PC-3 (cell line): Measurements from ENCODE around the gene MMRN2.

ENCODE experiments used
- CTCF ChIP-seq: fragments of 300-600 bp; sonication (generic); conservative IDR thresholded peaks from 2 replicates; pipeline ENCODE4 v1.5.1; 2017; ENCODE audit warnings: antibody characterized with exemption, low read depth, mild to moderate bottlenecking, low read length
- EZH2phosphoT487 ChIP-seq: fragments of 300-600 bp; sonication (generic); IDR thresholded peaks from 2 replicates; pipeline ENCODE4 v1.6.1; 2018; ENCODE audit warnings: mild to moderate bottlenecking, antibody characterized with exemption, low read length, borderline replicate concordance

- no peak for TF ChIP-seq CTCF
- TF ChIP-seq EZH2phosphoT487 = no peak
Measured at GRCh38 chr10:86974484-86974883, 17.1 kb upstream of the MMRN2 start.
